ENCODE results near the gene SKI.

- TF ChIP-seq CTCF (IDR thresholded peaks at IDR 0.05), result no peak
- no peak for TF ChIP-seq EZH2 (IDR thresholded peaks at IDR 0.05; ENCODE audit: borderline replicate concordance, insufficient read depth, low read depth, low read length, poor library complexity, severe bottlenecking)
Measured at GRCh38 chr1:2307972-2308371, 79.9 kb downstream of the SKI start.

All from B cell (primary cell).